ACC112 (cell line): ENCODE data around the gene PHYKPL.

Source experiments
- H2AFZ ChIP-seq: fragments of 200-600 bp; sonication (generic); one replicate; pipeline ENCODE4 v1.6.0; 2017; ENCODE audit warnings: antibody characterized with exemption, low read length; ENCODE audit not compliant: unreplicated experiment
- H3K27ac ChIP-seq: fragments of 200-600 bp; sonication (generic); 2 replicates; pipeline ENCODE4 v1.5.1; 2014; ENCODE audit warnings: low read depth, mild to moderate bottlenecking, antibody characterized with exemption, low read length, moderate library complexity
- H3K27me3 ChIP-seq: fragments of 200-600 bp; sonication (generic); 2 replicates; pipeline ENCODE4 v1.6.1; 2014; ENCODE audit warnings: mild to moderate bottlenecking, antibody characterized with exemption, low read length, moderate library complexity, mixed read lengths; ENCODE audit not compliant: insufficient read depth
- H3K36me3 ChIP-seq: fragments of 200-600 bp; sonication (generic); 2 replicates; pipeline ENCODE4 v1.6.1; 2016; ENCODE audit warnings: mild to moderate bottlenecking, antibody characterized with exemption, low read length, moderate library complexity, mixed read lengths; ENCODE audit not compliant: insufficient read depth
- H3K4me1 ChIP-seq: fragments of 200-600 bp; sonication (generic); one replicate; pipeline ENCODE4 v1.6.1; 2016; ENCODE audit warnings: low read length, mixed read lengths; ENCODE audit not compliant: insufficient read depth, unreplicated experiment, control insufficient read depth
- H3K4me3 ChIP-seq: fragments of 200-600 bp; sonication (generic); 2 replicates; pipeline ENCODE4 v1.5.1; 2014; ENCODE audit warnings: mild to moderate bottlenecking, low read depth, low read length
- H3K79me2 ChIP-seq: fragments of 200-600 bp; sonication (generic); one replicate; pipeline ENCODE4 v1.6.0; 2016; ENCODE audit warnings: low read length; ENCODE audit not compliant: control insufficient read depth, unreplicated experiment, insufficient read depth

Gene PHYKPL

DNA sequence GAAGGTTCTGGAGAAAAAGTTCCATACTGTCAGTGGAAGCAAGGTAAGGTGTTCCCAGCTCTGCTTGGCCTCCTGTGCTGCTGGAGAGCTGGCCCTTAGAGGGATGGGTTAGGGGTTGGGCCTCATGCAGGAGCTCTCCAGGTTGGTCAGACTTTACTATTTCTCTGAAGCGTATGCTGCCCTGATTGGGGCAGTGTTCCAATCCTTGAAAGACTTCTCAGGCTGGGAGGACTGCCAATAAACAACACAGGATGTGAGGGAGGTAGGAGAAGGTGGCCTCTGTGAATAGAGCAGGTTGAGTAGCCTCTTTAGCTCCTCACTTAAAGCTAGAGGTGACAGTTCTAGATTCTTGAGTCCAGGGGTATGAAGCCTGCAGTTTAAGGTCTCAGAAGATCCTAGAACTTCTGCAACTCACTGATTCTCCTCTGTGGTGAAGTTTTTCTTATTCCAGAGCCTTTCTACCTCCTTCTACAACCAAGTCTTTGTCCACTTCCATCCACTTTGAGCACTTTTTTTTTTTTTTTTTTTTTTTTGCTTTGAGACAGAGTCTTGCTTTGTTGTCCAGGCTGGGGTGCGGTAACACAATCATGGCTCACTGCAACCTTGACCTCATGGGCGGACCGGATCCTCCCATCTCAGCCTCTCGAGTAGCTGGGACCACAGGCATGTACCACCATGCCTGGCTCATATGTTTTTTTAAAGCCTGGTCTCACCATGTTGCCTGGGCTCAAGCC is 25.3 kb downstream of the PHYKPL start:
- Histone ChIP-seq H3K4me1 (peaks cover 24% of the 10 kb centered on the region), H3K36me3 (peaks cover 44% of the 10 kb centered on the region), H3K27ac (peak overlapping the region; percentile 77), H2AFZ (no peak overlapping the region), H3K27me3 (no peaks in the 10 kb centered on the region), H3K4me3 (peak overlapping the region; percentile 97), H3K79me2 (peaks cover 54% of the 10 kb centered on the region)

DNA sequence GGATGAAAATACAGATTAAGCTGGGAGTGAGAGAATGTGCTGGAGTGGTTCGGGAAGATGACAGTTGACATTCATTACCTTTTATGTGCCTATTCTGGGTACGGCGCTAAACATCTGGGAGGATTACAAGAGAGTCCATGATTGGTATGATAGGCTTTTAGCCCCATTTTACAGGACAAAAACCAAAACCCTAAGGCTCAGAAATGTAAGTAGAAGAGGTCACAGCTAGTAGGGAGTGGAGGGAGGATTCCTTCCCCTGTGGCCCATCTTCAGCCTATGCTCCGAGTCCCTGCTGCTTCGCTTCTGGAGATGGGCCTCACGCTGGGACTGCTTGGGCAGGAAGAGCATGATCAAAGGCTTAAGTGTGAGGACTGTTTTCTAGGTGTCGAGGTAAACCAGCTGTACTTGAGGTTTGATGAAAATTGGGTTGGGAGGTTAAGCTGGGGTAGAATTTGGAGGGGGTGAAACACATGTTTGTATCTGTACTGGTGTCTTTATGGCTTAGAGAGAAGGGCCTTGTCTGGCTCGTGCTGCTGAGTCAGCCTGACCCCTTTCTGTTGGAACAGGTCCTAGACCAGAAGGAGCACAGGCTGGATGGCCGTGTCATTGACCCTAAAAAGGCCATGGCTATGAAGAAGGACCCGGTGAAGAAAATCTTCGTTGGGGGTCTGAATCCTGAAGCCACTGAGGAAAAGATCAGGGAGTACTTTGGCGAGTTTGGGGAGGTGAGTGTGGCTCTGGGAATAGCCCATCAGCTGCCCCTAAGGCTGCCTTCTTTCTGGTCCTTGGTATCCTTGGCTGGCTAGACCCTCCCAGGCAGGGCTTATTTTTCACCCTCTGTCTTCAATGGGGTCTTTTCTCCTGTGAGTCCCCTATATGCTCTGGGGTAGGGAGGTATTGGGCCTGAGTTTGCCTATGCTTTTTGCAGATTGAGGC is 26.2 kb downstream of the PHYKPL start:
- peaks cover 54% of the 10 kb centered on the region for H3K79me2 ChIP-seq
- peak overlapping the region; percentile 77 for H3K27ac ChIP-seq
- H3K36me3 ChIP-seq: peaks cover 44% of the 10 kb centered on the region
- H3K4me3 ChIP-seq: peak overlapping the region; percentile 97
- peaks cover 28% of the 10 kb centered on the region for H3K4me1 ChIP-seq
- H2AFZ ChIP-seq: no peak overlapping the region
- no peaks in the 10 kb centered on the region for H3K27me3 ChIP-seq

DNA sequence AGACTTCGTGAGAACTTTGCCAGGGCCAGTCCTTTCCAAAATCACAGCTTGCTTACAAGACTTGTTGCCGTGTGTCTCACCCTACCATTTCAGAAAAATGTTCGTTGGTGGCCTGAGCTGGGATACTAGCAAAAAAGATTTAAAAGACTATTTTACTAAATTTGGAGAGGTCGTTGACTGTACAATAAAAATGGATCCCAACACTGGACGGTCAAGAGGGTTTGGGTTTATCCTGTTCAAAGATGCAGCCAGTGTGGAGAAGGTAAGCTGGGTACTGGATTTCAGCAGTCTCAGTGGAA is 26.9 kb downstream of the PHYKPL start:
- Histone ChIP-seq H3K4me1 (peaks cover 28% of the 10 kb centered on the region), H3K27ac (peak overlapping the region; percentile 77; the same call in 1 of the 2 replicates), H3K4me3 (peak overlapping the region; percentile 97), H3K36me3 (peaks cover 43% of the 10 kb centered on the region), H2AFZ (no peak overlapping the region), H3K27me3 (no peaks in the 10 kb centered on the region), H3K79me2 (peaks cover 54% of the 10 kb centered on the region)

DNA sequence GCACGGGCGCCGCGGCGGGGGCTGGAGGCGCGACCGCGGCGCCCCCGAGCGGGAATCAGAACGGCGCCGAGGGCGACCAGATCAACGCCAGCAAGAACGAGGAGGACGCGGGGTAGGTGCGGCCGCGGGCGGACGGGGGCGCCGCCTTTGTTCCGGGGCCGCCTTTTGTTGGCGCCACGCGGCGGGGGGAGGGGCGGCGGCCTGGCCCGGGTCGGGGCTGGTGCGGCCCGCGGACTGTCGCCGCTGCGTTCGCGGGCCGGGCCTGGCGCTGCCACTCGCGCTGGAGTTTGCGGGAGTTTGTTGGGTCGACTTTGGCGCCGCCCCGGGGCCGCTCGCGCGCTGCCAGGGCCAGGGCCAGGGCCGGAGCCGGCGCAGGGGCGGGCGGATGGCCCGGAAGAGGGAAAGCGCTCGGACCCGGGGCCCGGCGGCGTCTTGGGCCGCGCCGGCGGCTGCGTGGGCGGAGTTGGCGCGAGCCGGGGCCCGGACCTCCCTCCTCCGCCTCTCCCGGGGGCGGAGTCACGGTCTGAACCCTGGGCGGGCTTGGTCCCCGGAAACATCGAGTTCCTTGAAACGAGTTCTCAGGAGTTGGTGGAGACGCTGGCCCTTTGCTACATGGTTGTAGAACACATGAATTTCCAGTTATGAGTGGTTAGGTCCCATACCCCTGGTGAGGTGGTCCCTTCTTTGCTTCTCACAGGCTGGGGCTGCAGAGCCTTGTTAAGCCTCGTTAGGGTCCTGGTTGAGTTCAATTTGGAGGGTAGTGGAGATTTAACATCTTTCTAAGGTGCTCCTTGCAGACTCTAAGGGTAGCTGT is 27.5 kb downstream of the PHYKPL start:
- H3K36me3 ChIP-seq: peaks cover 39% of the 10 kb centered on the region
- peak overlapping the region; percentile 77 for H3K27ac ChIP-seq
- peaks cover 54% of the 10 kb centered on the region for H3K79me2 ChIP-seq
- H3K4me1 ChIP-seq: peaks cover 28% of the 10 kb centered on the region
- H3K4me3 ChIP-seq: peak overlapping the region; percentile 97
- no peaks in the 10 kb centered on the region for H3K27me3 ChIP-seq
- peak overlapping the region; percentile 44 for H2AFZ ChIP-seq

DNA sequence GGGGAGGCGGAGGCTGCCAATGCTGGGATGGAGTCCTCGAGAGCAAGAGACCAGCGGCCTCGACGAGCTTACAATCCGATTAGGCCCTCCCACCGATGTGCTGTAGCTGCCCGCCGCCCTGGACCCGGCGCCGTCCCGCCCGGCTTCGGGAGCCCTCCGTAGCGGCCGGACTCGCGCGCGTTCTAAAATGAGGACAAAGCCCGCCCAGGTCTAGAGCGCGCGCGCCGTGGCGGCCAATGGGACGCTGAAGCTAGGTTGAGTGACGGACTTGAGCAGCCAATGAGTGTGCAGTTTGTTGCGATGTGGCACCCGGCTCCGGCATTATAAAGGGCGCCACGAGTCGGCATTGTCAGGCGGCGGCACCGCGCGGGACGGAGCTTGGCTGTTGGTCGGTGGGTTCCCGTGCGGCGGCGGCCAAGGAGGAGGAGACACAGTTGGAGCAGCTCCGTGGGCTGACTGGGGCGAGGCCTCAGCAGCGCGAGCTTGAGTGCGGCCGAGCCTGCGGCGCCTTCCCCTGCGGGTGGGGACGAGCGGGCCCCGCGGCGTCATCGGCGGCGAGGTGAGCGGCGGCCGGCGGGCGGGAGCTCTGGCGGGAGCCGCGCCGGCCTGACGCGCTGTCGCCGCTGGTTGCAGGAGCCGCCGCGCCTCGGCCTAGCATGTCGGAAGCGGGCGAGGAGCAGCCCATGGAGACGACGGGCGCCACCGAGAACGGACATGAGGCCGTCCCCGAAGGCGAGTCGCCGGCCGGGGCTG is 28.2 kb downstream of the PHYKPL start, which contains the start of gene HNRNPAB:
TSS of gene HNRNPAB (plus strand) at position 352 of the 753 bp plus-strand sequence. CDS start at position 657, 305 bp downstream.
- H3K4me3 ChIP-seq: peak within 1 kb of the TSS; percentile 97
- no peaks in the 10 kb centered on the region for H3K27me3 ChIP-seq
- peaks cover 37% of the 10 kb centered on the region for H3K36me3 ChIP-seq
- peak within 1 kb of the TSS; percentile 69 for H2AFZ ChIP-seq
- H3K4me1 ChIP-seq: peaks cover 28% of the 10 kb centered on the region
- peak within 1 kb of the TSS; percentile 77 for H3K27ac ChIP-seq
- peaks cover 49% of the 10 kb centered on the region for H3K79me2 ChIP-seq

DNA sequence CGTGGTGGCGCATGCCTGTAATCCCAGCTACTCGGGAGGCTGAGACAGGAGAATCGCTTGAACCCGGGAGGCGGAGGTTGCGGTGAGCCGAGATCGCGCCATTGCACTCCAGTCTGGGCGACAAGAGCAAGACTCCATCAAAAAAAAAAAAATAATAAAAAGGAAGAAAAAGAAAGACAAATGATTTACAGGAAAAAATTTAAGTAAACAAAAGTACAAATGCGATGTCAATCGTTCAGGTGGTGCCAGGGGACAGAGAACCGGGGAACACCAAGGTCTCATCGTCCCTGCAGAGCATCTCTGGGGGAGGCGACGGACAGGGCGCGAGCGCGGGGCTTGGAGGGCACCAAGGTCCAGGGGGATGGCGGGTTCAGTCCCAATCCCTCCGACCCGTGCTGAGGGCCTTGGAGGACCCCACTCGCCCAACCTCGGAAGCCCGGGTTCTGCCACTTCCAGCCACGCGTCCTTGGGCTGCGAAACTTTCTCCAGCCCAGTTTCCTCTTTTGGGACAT is 28.9 kb downstream of the PHYKPL start:
- peaks cover 43% of the 10 kb centered on the region for H3K79me2 ChIP-seq
- peaks cover 28% of the 10 kb centered on the region for H3K4me1 ChIP-seq
- peak overlapping the region; percentile 97 for H3K4me3 ChIP-seq
- H2AFZ ChIP-seq: peak overlapping the region; percentile 69
- H3K36me3 ChIP-seq: peaks cover 31% of the 10 kb centered on the region
- peak overlapping the region; percentile 13; the same call in 1 of the 2 replicates for H3K27ac ChIP-seq
- H3K27me3 ChIP-seq: no peaks in the 10 kb centered on the region

DNA sequence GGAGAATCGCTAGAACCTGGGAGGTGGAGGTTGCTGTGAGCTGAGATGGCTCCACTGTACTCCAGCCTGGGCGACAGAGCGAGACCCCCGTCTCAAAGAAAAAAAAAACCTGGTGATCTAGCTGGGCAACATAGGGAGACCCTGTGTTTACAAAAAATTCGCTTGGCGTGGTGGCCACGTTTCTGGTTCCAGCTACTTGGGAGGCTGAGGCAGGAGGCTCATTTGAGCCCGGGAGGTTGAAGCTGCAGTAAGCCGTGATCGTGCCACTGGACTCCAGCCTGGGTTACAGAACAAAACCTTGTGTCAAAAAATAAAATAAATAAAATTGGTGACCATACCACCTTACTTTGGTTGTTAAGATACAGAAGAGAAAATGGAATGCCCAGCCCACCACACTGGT is 30.1 kb downstream of the PHYKPL start:
- H3K79me2 ChIP-seq: peaks cover 32% of the 10 kb centered on the region
- no peaks in the 10 kb centered on the region for H3K27me3 ChIP-seq
- peaks cover 22% of the 10 kb centered on the region for H3K4me1 ChIP-seq
- H3K27ac ChIP-seq: no peak overlapping the region
- H3K36me3 ChIP-seq: peaks cover 22% of the 10 kb centered on the region
- H3K4me3 ChIP-seq: no peak overlapping the region
- no peak overlapping the region for H2AFZ ChIP-seq

DNA sequence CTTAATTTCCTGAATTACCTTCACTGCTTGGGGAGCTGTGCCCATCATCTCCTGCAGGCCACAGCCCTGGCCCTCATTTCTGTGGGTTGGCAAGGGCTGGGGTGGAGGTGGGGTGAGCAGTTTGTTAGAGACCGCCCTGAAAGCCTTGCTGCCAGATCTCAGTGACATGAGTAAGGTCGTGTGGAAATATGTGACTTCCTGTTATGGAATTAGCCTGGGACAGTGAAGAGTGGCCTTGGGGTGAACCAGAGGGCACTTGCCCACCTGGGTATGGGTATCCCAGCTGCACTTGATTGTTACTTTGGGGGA is 30.7 kb downstream of the PHYKPL start:
- Histone ChIP-seq H3K27ac (no peak overlapping the region), H3K79me2 (peaks cover 25% of the 10 kb centered on the region), H2AFZ (no peak overlapping the region), H3K4me3 (no peak overlapping the region), H3K27me3 (no peaks in the 10 kb centered on the region), H3K36me3 (peaks cover 16% of the 10 kb centered on the region), H3K4me1 (peaks cover 16% of the 10 kb centered on the region)

DNA sequence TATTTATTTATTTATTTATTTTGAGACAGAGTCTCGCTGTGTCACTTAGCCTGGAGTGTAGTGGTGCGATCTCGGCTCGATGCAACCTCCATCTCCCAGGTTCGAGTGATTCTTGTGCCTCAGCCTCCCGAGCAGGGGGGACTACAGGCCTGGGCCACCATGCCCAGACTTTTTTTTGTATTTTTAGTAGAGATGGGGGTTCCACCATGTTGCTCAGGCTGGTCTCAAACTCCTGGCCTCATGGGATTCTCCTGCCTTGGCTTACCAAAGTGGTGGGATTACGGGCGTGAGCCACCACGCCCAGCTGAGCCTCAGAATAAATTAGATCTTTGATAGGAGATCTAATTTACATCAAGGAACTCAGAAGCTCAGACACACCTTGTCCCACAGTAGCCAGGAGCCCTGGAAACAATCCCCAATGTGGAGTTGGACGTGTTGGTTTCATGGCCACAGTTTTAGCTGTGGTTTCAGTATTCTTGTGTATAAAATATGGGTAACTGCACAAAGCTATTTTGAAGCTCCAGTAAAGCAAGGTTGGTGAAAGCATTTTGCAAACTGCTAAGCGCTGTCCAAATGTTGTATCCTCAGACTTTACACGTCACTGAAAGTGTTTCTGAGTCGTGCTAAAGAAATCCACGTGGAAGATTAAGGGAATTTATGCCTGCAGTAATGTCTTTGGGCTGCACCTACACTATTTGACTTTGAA is 31.2 kb downstream of the PHYKPL start:
- H3K4me3 ChIP-seq: no peak overlapping the region
- H3K79me2 ChIP-seq: peaks cover 20% of the 10 kb centered on the region
- peaks cover 11% of the 10 kb centered on the region for H3K4me1 ChIP-seq
- no peak overlapping the region for H2AFZ ChIP-seq
- peaks cover 11% of the 10 kb centered on the region for H3K36me3 ChIP-seq
- H3K27ac ChIP-seq: no peak overlapping the region
- H3K27me3 ChIP-seq: no peaks in the 10 kb centered on the region
